Measurements from ENCODE around the gene PNMT. TPM values are rescaled to one million over a fixed set of nuclear protein-coding genes. Genes with fewer than 3 reads are reported as not detected.

PNMT gene
- total RNA-seq (ENCODE audit: low replicate concordance): not detected in 2 replicates

GRCh38 chr17:39667945-39668924 is at the start of gene PNMT:
PNMT (plus strand) TSS chr17:39668453; CDS start chr17:39668476, 23 bp downstream.

GRCh38 chr17:39626171-39627046 is 41.8 kb upstream of the PNMT start, which contains the start of gene PPP1R1B:
PPP1R1B (plus strand) TSS chr17:39626952; CDS start chr17:39627393, 441 bp downstream.

GRCh38 chr17:39636927-39637736 is 31.1 kb upstream of the PNMT start, which contains the start of gene STARD3:
STARD3 (plus strand) TSS chr17:39637144; CDS start chr17:39653532, 16,388 bp downstream.

GRCh38 chr17:39664581-39665561 is 3.4 kb upstream of the PNMT start, which contains the start of gene TCAP:
TCAP (plus strand) TSS chr17:39665349; CDS start chr17:39665360, 11 bp downstream.

GRCh38 chr17:39687546-39688474 is 19.6 kb downstream of the PNMT start, which contains the start of gene PGAP3:
PGAP3 (minus strand) TSS chr17:39688057; CDS start chr17:39688014, 43 bp downstream.

GRCh38 chr17:39699818-39700147 is 31.5 kb downstream of the PNMT start, which contains the start of gene ERBB2:
ERBB2 (plus strand) TSS chr17:39700064; CDS start chr17:39700239, 175 bp downstream.

Other genes with a start within 250 kb of the PNMT start
- 11.0 and 16.5 TPM in 2 replicates for gene MED1, start 217.2 kb upstream of the PNMT start, total RNA-seq (ENCODE audit: low replicate concordance)
- gene CDK12, start 207.0 kb upstream of the PNMT start, total RNA-seq (ENCODE audit: low replicate concordance): 12.2 and 14.9 TPM in 2 replicates
- not detected in 2 replicates for gene NEUROD2, start 60.5 kb upstream of the PNMT start, total RNA-seq (ENCODE audit: low replicate concordance)
- 3.0 TPM in 1 of 2 replicates, not detected in the other for gene PPP1R1B, start 41.5 kb upstream of the PNMT start, total RNA-seq (ENCODE audit: low replicate concordance)
- gene STARD3, start 31.3 kb upstream of the PNMT start, total RNA-seq (ENCODE audit: low replicate concordance): 18.4 and 49.3 TPM in 2 replicates
- 0.23 and 0.70 TPM in 2 replicates for gene TCAP, start 3.1 kb upstream of the PNMT start, total RNA-seq (ENCODE audit: low replicate concordance)
- 8.3 and 19.9 TPM in 2 replicates for gene PGAP3, start 19.6 kb downstream of the PNMT start, total RNA-seq (ENCODE audit: low replicate concordance)
- gene ERBB2, start 31.6 kb downstream of the PNMT start, total RNA-seq (ENCODE audit: low replicate concordance): 33.8 and 34.5 TPM in 2 replicates
- 8.7 and 21.0 TPM in 2 replicates for gene MIEN1, start 62.1 kb downstream of the PNMT start, total RNA-seq (ENCODE audit: low replicate concordance)
- under 0.01 and 0.60 TPM in 2 replicates for gene GRB7, start 69.5 kb downstream of the PNMT start, total RNA-seq (ENCODE audit: low replicate concordance)
- not detected in 2 replicates for gene IKZF3, start 195.9 kb downstream of the PNMT start, total RNA-seq (ENCODE audit: low replicate concordance)
- gene ZPBP2, start 199.7 kb downstream of the PNMT start, total RNA-seq (ENCODE audit: low replicate concordance): not detected in 2 replicates